Activated T-cell treated with anti-CD3 and anti-CD28 coated beads, Interleukin-2, amount 50 U/mL, for 72 hours (primary cell): ENCODE data around the gene CSF1R. TPM values are rescaled to one million over a fixed set of nuclear protein-coding genes. Genes with fewer than 3 reads are reported as not detected.

ENCODE experiments used
- total RNA-seq, 2 donors: library from RNA; stranded (reverse); gene quantifications; one replicate each; pipeline ENCODE4 v1.2.3, GENCODE V29; 2022

CSF1R gene
- total RNA-seq, 2 donors from 2014 or later = 1.2 to 1.8 TPM

Other genes with a start within 250 kb of the CSF1R start
- gene PDE6A, start 141.8 kb downstream of the CSF1R start, total RNA-seq = under 1 TPM in 1 of 2 donors, not detected in 1; 0.05 TPM
- 1 to 10 TPM; 7.5 to 8.0 TPM for gene SLC26A2, start 125.8 kb downstream of the CSF1R start, total RNA-seq
- 1 to 10 TPM; 2.6 to 3.1 TPM for gene TIGD6, start 85.9 kb downstream of the CSF1R start, total RNA-seq
- 10 to 100 TPM; 32.2 to 34.6 TPM for gene HMGXB3, start 85.8 kb downstream of the CSF1R start, total RNA-seq
- 1 to 10 TPM in 1 of 2 donors, under 1 TPM in 1; 0.34 to 1.1 TPM for gene PDGFRB, start 69.3 kb upstream of the CSF1R start, total RNA-seq
- gene CDX1, start 80.2 kb upstream of the CSF1R start, total RNA-seq = not detected
- not detected for gene SLC6A7, start 103.5 kb upstream of the CSF1R start, total RNA-seq
- not detected for gene CAMK2A, start 203.2 kb upstream of the CSF1R start, total RNA-seq
- not detected for gene ARSI, start 216.4 kb upstream of the CSF1R start, total RNA-seq